Pancreas (tissue), 10 donors: ENCODE measurements around the gene PDK3. TPM values are rescaled to one million over a fixed set of nuclear protein-coding genes. Genes with fewer than 3 reads are reported as not detected.

Source experiments
- ATAC-seq, 4 donors: fragments of 200-7000 bp; cut with Tn5 transposase; one replicate each; pipeline versions ENCODE4 v1.8.0 to v1.9.1; 2020; ENCODE audit warnings: mild to moderate bottlenecking in 4 of 4, moderate library complexity in 4 of 4
- DNase-seq, 6 donors: peaks; one replicate each; pipeline ENCODE4 v3.0.0-alpha.2; 2020
- FAIRE-seq: peaks from 2 replicates; lab custom pipeline; 2012; peaks lifted over from hg19 to GRCh38; lab: Jason Lieb, UNC
- H3K27ac ChIP-seq, 4 donors: fragments of 200-600 bp; sonication (generic); 1 replicate in 3 of 4; 2 replicates in 1 of 4; pipeline versions ENCODE4 v1.5.0 to v1.8.0; 2020
- H3K27me3 ChIP-seq, 4 donors: fragments of 200-600 bp; one replicate each; pipeline ENCODE4 v1.8.0; 2021
- H3K36me3 ChIP-seq, 3 donors: fragments of 200-600 bp; sonication (generic) in 1 of 3; one replicate each; pipeline versions ENCODE4 v1.5.0 to v1.8.0; 2020 to 2021
- H3K4me1 ChIP-seq, 3 donors: fragments of 200-600 bp; one replicate each; pipeline ENCODE4 v1.8.0; 2021
- H3K4me3 ChIP-seq, 4 donors: fragments of 200-600 bp; sonication (generic) in 2 of 4; one replicate each; pipeline versions ENCODE4 v1.5.0 to v1.8.0; 2020 to 2021
- H3K9me3 ChIP-seq, 4 donors: fragments of 200-600 bp; one replicate each; pipeline ENCODE4 v1.8.0; 2021
- WGBS, 2 donors: extraction: QIAGEN DNeasy Blood & Tissue Kit; methylation state at CpG; one replicate each; pipeline ENCODE4 v1.1.7; 2013; 5-methylcytosine and 5-hydroxymethylcytosine counted together
- intact Hi-C, 3 donors: fragments of 100-400 bp; cut with DNase I; formaldehyde crosslinking; loops; one replicate each; pipeline versions ENCODE4 v1.11.1 to v1.14.2; 2022
- polyA plus RNA-seq, 2 donors: library from polyadenylated mRNA; stranded (reverse); fragments of 200-250 nt; gene quantifications; one replicate each; pipeline ENCODE4 v1.2.3, GENCODE V29; 2013
- total RNA-seq, 6 donors: library from RNA; stranded (reverse); fragmentation: NEBNext Ultra II Directional in 4 of 6; extraction: Animal tissue kit (Norgen Biotek cat#: 25700) in 4 of 6; gene quantifications; one replicate each; pipeline versions ENCODE4 v1.2.1 to v1.2.4, GENCODE V29; 2021 to 2023
- TF ChIP-seq, protein P1 (sequence below), 4 donors: fragments of 200-600 bp; sonication (generic) in 3 of 4; IDR thresholded peaks; one replicate each; pipeline versions ENCODE4 v1.5.0 to v1.8.0; 2021; ENCODE audit warnings: antibody characterized with exemption in 4 of 4
- donor health status: healthy with polysubstance abuse.
- donor health status: DM: no; HTN: no; CAD: no; lungs with moderate emphysema.
- donor health status: DM: no; HTN: no; CAD: no.
- donor health status: control.
- donor health status: control.
- donor health status: Bipolar disorder and iron deficiency.
- donor health status: DM: yes; HTN: yes; CAD: no.
- donor health status: DM: no; HTN: no; CAD: no.
- donor health status: DM: no; HTN: no; CAD: no.
- donor health status: DM: yes; HTN: yes; CAD: no.

The PDK3 gene
- total and polyA plus RNA-seq, 8 donors, result 2.4 to 10.1 (median 5.3) TPM

DNA sequence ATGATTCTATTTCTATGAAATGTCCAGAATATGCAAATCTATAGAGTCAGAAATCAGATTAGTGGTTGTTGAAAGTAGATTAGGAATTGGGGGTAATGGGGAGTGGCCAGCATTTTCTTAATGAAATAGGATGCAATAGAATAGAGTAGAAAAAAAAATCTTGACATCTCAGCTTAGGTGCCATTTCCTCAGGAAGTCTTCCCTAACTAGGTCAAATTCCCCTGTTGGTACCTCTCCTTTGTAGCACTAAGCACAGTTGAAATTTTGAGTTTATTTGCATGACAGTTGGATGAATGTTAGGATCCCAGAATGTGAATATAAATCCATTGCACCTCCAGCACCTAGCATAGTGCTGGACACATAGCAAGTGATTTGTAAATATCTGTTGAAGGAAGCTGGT lies 30.0 kb upstream of the PDK3 start:
- Histone ChIP-seq H3K9me3 (no peaks in the 10 kb centered on the region), H3K36me3 (no peaks in the 10 kb centered on the region), H3K27me3 (peaks cover 0 to 18% (median 0%) of the 10 kb centered on the region in 4 donors), H3K27ac (no peak overlapping the region), H3K4me3 (no peak overlapping the region), H3K4me1 (no peaks in the 10 kb centered on the region)
- DNase-seq (no peak), ATAC-seq (no peak), FAIRE-seq (no peak)
- intact Hi-C loops, result no loop called here
- TF ChIP-seq, protein P1, sequence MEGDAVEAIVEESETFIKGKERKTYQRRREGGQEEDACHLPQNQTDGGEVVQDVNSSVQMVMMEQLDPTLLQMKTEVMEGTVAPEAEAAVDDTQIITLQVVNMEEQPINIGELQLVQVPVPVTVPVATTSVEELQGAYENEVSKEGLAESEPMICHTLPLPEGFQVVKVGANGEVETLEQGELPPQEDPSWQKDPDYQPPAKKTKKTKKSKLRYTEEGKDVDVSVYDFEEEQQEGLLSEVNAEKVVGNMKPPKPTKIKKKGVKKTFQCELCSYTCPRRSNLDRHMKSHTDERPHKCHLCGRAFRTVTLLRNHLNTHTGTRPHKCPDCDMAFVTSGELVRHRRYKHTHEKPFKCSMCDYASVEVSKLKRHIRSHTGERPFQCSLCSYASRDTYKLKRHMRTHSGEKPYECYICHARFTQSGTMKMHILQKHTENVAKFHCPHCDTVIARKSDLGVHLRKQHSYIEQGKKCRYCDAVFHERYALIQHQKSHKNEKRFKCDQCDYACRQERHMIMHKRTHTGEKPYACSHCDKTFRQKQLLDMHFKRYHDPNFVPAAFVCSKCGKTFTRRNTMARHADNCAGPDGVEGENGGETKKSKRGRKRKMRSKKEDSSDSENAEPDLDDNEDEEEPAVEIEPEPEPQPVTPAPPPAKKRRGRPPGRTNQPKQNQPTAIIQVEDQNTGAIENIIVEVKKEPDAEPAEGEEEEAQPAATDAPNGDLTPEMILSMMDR (IDR thresholded peaks at IDR 0.05), result no peak

DNA sequence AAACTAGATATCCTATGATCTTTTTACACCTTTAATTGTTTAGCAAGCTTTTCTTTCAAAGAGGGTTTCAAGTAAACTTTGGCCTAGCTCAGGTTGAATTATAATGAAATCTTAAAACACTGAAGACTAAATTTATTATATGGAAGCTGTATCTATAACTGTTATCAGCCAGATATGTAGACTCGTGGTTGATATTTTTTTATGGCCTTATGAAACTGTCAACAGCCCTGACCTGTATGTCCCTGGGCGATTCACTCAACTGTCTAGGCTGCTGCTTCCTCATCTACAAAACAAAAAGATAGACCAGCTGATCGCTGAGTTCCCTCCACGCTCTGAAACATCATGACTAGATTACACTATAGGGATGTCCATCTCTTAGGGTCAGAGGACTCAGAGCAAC lies 21.2 kb upstream of the PDK3 start:
- FAIRE-seq, result no peak
- H3K36me3 ChIP-seq, result no peaks in the 10 kb centered on the region
- intact Hi-C loops, result no loop called here

DNA sequence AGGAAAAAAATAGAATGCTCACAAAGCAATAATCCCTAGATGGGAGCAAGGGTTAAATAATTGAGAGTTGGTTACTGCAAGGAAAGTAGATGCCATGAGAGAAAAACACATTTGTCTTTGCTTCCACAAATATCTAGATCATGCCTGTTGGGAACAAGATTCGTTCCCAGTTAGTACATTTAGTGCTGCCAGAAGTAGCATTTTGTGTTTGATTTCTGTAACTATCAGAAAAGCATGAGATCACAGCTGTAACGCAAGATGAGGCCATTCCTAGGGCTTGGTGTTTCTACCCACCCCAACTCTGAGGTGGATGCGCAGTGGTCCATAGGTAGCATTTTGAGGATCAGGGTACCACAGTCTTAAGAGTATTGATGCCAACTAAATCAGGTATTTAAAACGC lies 20.4 kb upstream of the PDK3 start:
- no peaks in the 10 kb centered on the region for H3K4me1 ChIP-seq
- no peaks in the 10 kb centered on the region for H3K36me3 ChIP-seq
- H3K27me3 ChIP-seq, result no peaks in the 10 kb centered on the region
- H3K9me3 ChIP-seq, result no peaks in the 10 kb centered on the region
- FAIRE-seq (no peak), ATAC-seq (no peak), DNase-seq (no peak)
- no peak overlapping the region for H3K27ac ChIP-seq
- TF ChIP-seq, protein P1 (IDR thresholded peaks at IDR 0.05), result no peak
- WGBS, 2 donors, result 73 to 84% methylated on average over 4 of the region's 4 CpGs
- H3K4me3 ChIP-seq, result no peak overlapping the region
- intact Hi-C loops, result no loop called here

More for the DNA sequence above, 21.2 kb upstream of the PDK3 start:
- TF ChIP-seq, protein P1 (IDR thresholded peaks at IDR 0.05), result no peak
- Histone ChIP-seq H3K4me1 (no peaks in the 10 kb centered on the region), H3K4me3 (no peak overlapping the region), H3K9me3 (no peaks in the 10 kb centered on the region), H3K27ac (no peak overlapping the region), H3K27me3 (no peaks in the 10 kb centered on the region)
- no peak for ATAC-seq
- WGBS, 2 donors, result 67 to 72% methylated on average over 4 of the region's 4 CpGs
- no peak for DNase-seq

DNA sequence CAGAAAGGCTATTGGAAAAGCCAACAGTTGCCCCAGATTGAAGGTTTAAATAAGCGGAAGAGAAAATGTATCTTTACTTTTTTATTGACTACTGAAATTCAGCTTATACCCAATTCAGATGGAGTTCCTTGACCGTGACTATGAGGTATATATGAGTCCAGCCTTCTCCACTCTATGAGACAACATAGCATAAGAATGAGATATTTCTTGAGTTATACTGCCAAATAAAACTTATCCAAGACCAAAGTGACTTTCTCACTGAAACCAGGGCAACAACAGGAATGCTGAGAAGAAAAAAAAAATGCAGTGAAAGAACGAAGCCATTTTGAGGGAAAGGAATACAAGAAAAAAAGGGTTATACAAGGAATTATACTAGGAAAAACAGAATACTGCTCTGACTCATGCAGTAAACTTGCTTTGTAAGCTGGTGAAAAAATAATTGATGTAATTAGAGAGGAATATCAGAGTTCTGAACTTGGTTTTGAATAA lies 16.3 kb upstream of the PDK3 start:
- Histone ChIP-seq H3K4me1 (no peaks in the 10 kb centered on the region), H3K36me3 (no peaks in the 10 kb centered on the region), H3K27me3 (no peaks in the 10 kb centered on the region), H3K27ac (no peak overlapping the region), H3K4me3 (no peak overlapping the region), H3K9me3 (no peaks in the 10 kb centered on the region)
- TF ChIP-seq, protein P1 (IDR thresholded peaks at IDR 0.05), result no peak
- FAIRE-seq (peak; percentile 37), DNase-seq (no peak), ATAC-seq (no peak)
- intact Hi-C loops, result no loop called here
- WGBS, 2 donors, result 84 to 85% methylated on average over 3 of the region's 3 CpGs

DNA sequence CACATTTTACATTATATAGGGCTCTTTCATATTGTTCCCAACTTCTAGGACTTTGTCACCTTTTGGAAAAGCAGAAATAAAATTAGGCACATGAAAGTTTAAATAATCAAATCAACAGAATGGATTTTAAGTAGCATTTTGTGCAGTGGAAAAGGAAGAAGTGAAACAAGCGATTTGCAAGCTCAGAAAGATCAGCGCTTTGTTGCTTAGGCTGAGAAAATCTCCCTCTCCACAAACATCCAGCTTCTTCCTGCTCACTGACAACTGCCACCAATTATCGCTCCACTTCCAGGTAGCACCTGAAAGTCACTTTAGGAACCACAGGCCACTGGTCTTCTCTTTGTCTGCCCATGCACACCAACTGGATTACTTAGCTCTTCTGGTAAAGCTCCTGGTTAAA lies 2.0 kb upstream of the PDK3 start:
- Histone ChIP-seq H3K27me3 (no peaks in the 10 kb centered on the region), H3K4me1 (no peaks in the 10 kb centered on the region), H3K4me3 (no peak overlapping the region), H3K9me3 (no peaks in the 10 kb centered on the region), H3K27ac (no peak overlapping the region), H3K36me3 (no peaks in the 10 kb centered on the region)
- TF ChIP-seq, protein P1 (IDR thresholded peaks at IDR 0.05), result no peak
- FAIRE-seq (no peak), ATAC-seq (no peak), DNase-seq (no peak)
- intact Hi-C loops, result no loop called here
- WGBS, 2 donors, result 89% methylated on average over 3 of the region's 3 CpGs
